Stimulated activated CD4-positive, alpha-beta T cell treated with anti-CD3 and anti-CD28 coated beads, Interleukin-12 subunit alpha, Interleukin-12 subunit beta, amount 100 ng/mL, for 4 hours (primary cell): ENCODE measurements around the gene SAMMSON.

Experiments used
- DNase-seq: peaks from one replicate; pipeline ENCODE4 v3.0.0-alpha.2; 2020

SAMMSON gene

GRCh38 chr3:70095260-70095659 lies 95.7 kb downstream of the SAMMSON start:
- DNase-seq = no peak

GRCh38 chr3:70096376-70097066 lies 97.0 kb downstream of the SAMMSON start:
- DNase-seq = no peak

GRCh38 chr3:70097084-70097483 lies 97.6 kb downstream of the SAMMSON start:
- DNase-seq = no peak

GRCh38 chr3:70108072-70108471 lies 108.5 kb downstream of the SAMMSON start:
- DNase-seq = no peak

- no peak for DNase-seq
Measured at GRCh38 chr3:70108546-70108945, 109.0 kb downstream of the SAMMSON start.

GRCh38 chr3:70110066-70110465 lies 110.5 kb downstream of the SAMMSON start:
- DNase-seq = no peak

GRCh38 chr3:70111411-70111810 lies 111.9 kb downstream of the SAMMSON start:
- DNase-seq = no peak

- DNase-seq = no peak
Measured at GRCh38 chr3:70112751-70113150, 113.2 kb downstream of the SAMMSON start.

GRCh38 chr3:70114431-70114830 lies 114.9 kb downstream of the SAMMSON start:
- DNase-seq = no peak

GRCh38 chr3:70119879-70120278 lies 120.3 kb downstream of the SAMMSON start:
- DNase-seq = no peak
